Activated effector memory CD4-positive, alpha-beta T cell treated with anti-CD3 and anti-CD28 coated beads, Interleukin-2, amount 50 U/mL, for 16 hours (primary cell): ENCODE measurements around the gene BCAM.
"Not testable (repeated sequence)": the region's sequence is repeated elsewhere in the genome, so short reads cannot be mapped to it uniquely, and the experiment has no call there.

Experiments used
- DNase-seq: peaks from one replicate; pipeline ENCODE4 v3.0.0-alpha.2; 2020

BCAM gene, protein sequence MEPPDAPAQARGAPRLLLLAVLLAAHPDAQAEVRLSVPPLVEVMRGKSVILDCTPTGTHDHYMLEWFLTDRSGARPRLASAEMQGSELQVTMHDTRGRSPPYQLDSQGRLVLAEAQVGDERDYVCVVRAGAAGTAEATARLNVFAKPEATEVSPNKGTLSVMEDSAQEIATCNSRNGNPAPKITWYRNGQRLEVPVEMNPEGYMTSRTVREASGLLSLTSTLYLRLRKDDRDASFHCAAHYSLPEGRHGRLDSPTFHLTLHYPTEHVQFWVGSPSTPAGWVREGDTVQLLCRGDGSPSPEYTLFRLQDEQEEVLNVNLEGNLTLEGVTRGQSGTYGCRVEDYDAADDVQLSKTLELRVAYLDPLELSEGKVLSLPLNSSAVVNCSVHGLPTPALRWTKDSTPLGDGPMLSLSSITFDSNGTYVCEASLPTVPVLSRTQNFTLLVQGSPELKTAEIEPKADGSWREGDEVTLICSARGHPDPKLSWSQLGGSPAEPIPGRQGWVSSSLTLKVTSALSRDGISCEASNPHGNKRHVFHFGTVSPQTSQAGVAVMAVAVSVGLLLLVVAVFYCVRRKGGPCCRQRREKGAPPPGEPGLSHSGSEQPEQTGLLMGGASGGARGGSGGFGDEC

GRCh38 chr19:44808463-44809371, at the start of gene BCAM:
Gene BCAM (plus strand): TSS chr19:44809103. CDS start chr19:44809125, 22 bp downstream.
- no peak for DNase-seq

- no peak for DNase-seq
Measured at GRCh38 chr19:44762038-44762437, 46.9 kb upstream of the BCAM start.

DNA sequence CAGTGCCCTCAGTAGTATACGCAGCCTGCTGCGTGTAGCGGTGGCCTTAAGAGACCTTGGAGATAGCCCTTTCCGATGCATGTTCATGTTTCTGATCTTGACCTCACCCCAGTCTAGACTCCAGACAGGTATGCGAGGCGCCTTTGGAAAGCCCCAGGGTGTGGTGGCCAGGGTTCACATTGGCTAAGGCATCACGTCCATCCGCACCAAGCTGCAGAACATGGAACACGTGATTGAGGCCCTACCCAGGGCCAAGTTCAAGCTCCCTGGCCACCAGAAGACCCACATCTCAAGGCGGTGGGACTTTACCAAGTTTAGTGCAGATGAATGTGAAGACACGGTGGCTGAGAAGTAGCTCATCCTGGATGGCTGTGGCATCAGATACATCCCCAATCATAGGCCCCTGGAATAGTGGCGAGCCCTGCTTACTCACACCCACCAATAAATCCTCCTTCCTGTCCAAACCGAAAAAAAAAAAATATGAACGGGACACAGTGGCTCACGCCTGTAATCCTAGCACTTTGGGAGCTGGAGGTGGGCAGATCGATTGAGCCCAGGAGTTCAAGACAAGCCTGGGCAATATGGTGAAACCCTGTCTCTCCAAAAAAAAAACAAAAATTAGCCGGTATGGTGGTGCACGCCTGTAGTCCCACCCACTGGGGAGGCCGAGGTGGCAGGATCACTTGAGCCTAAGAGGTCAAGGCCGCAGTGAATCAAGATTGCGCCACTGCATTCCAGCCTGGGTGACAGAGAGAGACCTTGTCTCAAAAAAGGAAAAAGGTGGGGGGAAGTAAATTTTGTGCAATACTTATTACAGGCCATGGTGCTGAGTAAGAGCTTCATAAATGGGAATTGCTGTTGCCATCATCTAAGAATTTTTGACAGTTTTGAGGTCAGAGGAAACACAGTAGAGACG, 43.6 kb upstream of the BCAM start:
- DNase-seq: no peak

DNA sequence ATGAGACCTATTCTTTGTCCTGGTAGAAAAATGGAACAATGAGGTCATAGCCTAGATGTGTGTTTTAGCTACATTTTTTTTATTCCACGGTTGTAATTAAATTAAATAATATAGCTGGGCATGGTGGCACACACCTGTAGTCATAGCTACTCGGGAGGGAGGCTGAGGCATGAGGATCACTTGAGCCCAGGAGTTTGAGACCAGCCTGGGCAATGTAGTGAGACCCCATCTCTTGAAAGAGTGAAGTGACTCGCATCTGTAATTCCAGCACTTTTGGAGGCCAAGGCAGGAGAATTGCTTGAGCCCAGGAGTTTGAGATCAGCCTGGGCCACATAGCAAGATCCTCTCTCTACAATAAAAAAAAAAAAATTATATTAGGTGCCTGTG, 43.0 kb upstream of the BCAM start:
- DNase-seq: no peak

DNA sequence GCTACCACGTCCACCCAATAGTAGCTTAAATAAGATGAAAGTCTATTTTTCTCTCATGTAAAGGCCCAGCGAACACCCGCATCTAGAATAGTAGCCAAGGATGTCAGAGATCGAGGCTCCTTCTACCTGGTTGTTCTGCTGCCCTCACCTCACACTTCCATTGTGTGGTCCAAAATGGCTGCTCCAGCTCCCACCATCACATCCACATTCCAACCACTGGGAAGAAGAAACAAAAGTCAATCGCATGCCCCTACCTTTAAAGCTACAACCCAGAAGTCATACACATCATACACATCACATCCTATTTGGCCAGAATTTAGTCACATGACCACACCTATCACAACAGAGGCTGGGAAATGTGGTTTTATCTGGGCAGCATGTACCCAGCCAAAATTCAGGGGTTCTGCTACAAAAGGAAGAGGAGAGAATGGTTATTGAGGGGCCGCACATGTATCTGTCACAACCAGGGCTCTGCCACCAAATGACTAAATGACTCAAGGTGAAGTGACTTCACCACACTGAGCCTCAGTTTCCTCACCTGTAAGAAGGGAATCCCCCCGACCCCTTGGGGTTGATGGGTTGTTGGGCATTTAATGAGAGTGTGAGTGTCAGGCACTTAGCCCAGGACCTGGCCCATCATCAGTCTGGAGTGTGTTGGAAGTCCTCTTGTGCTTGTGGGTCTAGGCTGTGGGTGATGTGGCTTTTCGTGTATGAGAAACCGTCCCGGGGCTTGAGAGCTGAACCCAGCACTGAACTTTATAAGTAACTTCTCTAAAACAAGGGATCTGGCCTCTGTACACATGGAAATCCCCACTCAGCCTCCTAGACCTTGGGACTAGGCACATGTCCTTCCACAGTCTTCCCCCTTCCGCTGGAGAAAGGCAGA, 41.4 kb upstream of the BCAM start:
- no peak for DNase-seq

DNA sequence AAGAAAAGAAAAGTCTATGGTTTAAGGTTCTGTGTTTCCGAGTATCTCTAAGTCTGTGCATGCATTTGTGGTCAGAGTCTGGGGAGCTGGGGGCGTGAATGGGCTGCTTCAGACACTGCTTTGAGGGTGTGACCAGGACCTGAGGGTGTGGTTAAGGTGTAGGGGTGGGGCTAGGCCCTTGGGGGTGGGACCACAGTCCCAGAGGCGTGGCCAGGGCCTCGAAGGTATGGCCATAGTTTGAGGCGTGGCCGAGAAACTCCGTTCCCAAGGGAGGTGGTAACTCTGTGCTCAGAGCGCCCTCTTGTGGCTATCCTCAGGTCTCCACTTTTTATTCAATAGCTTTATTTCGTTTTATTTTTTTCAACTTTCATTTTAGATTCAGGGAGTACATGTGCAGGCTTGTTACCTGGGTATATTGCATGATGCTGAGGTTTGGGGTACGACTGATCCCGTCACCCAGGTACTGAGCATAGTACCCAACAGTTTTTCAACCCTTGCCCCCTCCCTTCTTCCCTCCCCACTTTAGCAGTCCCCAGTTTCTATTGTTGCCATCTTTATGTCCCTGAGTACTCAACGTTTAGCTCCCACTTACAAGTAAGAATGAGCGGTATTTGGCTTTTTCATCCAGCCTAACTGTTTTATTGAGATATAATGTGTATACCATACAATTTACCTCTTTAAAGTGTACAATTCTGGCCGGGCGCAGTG, 38.2 kb upstream of the BCAM start:
- DNase-seq: peak; percentile 98

DNA sequence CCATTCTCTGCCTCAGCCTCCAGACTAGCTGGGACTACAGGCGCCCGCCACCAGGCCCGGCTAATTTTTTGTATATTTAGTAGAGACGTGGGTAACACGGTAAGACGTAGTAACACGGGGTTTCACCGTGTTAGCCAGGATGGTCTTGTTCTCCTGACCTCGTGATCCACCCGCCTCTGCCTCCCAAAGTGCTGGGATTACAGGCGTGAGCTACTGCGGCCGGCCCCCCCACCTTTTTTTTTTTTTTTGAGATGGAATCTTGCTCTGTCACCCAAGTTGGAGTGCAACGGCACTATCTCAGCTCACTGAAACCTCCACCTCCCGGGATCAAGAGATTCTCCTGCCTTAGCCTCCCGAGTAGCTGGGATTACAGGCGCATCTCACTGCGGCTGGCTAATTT, 36.8 kb upstream of the BCAM start:
- DNase-seq: not testable (repeated sequence)

DNA sequence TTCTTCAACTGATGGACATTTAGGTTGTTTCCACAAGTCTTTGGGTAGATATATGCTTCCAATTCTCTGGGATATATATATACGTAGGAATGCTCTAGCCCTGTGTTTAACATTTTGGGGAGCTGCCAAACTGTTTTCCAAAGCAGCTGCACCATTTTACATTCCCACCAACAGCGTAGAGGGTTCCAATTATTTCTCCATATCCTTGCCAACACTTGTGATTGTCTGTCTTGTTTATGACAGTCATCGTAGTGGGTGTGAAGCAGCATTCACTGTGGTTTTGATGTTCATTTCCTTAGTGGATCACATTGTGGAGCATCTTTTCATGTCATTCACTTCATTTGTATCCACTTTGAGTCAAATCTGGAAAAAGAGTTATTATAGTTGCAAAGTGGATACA, 35.9 kb upstream of the BCAM start:
- DNase-seq: no peak

DNA sequence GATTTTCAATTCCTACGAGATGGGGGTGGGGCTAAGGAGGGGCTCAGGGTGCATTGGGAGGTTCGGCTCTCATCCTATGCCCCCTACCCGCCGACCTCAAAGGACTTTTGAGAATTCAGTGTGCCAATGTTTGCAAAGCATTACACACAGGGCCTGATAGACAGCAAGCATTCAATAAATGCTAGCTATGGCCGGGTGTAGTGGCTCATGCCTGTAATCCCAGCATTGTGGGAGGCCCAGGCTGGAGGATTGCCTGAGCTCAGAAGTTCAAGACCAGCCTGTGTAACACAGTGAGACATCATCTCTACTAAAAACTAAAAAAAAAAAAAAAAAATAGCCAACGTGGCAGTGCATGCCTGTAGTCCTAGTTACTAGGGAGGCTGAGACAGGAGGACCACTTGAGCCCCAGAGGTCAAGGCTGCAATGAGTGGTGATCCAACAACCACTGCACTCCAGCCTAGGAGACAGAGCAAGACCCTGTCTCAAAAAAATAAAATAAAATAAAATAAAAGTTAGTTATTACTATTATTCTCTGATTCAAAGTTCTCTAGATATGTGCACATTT, 33.1 kb upstream of the BCAM start:
- no peak for DNase-seq

- no peak for DNase-seq
Measured at GRCh38 chr19:44776402-44777096, 32.4 kb upstream of the BCAM start.

- no peak for DNase-seq
Measured at GRCh38 chr19:44777715-44778347, 31.1 kb upstream of the BCAM start, which contains the start of gene CBLC. Gene CBLC (plus strand): TSS chr19:44777890. CDS start chr19:44777932, 42 bp downstream.

DNA sequence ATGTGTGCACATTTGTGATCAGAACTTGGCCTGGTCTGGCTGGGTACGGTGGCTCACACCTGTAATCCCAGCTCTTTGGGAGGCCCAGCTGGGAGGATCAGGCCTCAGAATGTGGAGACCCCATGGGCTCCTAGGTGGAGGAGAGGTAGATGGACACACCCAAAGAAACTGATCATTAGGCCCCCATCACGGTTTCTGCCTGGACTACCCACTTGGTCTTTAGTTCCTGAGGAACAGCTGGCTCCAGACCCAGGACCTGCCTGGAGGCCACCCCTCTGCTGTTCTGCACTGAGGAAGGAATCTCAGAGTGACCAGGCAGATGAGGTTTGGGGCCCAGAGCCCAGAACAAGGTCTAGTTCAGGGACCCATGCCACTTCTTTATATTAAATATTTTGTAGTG, 29.8 kb upstream of the BCAM start:
- DNase-seq: no peak

DNA sequence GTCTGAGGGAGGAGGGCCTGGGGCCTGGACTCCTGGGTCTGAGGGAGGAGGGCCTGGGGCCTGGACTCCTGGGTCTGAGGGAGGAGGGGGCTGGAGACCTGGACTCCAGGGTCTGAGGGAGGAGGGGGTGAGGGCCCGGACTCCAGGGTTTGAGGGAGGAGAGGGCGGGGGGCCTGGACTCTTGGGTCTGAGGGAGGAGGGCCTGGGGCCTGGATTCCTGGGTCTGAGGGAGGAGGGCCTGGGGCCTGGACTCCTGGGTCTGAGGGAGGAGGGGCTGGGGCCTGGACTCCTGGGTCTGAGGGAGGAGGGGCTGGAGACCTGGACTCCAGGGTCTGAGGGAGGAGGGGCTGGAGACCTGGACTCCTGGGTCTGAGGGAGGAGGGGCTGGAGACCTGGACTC, 27.2 kb upstream of the BCAM start:
- not testable (repeated sequence) for DNase-seq

DNA sequence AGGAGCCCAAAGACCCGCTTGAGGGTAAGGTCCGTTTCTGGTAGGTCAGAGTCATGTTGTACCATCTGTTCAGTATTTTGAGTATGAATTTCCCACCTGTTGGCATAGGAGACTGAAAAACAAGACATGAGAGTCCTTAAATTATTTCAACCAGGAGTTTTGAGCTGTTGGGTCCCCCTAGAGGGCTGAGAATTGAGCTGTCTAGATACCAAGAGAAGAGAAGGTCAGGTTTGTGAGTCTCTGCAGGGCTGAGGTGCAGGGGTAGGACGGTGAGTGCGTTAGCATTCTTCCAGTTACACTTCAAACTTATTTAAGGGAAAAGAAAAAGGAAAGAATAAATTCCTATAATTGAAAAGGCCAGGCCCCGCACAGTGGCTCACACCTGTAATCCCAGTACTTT, 26.2 kb upstream of the BCAM start:
- DNase-seq: no peak

DNA sequence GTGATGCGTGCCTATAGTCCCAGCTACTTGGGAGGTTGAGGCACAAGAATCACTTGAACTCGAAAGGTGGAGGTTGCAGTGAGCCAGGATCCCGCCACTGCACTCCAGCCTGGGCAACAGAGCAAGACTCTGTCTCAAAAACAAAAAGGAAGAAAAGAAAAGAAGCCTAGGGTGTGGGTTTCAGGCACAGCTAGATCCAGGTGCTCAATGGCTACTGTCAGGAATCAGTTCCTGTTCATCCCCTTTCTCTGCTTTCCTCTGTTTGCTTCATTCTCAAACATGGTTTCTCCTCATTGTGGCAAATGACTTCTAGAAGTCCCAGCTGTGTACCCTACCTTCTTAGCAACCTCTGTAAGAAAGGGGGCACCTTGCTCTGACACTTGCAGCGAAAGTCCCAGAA, 25.4 kb upstream of the BCAM start:
- DNase-seq: no peak

DNA sequence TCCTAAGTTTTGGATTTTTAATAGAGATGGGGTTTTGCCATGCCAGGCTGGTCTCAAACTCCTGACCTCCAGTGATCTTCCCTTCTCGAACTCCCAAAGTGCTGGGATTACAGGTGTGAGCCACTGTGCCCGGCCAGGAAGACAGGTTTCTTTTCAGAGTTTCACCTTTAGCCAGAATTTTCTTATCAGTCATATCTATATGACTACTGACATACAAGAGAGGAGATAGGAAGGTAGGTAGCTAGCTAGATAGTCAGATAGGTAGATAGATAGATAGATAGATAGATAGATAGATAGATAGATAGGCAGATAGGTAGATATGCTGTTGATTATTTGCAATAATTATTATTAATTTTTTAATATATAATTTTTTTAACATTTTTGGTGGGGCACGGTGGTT, 23.6 kb upstream of the BCAM start:
- no peak for DNase-seq

GRCh38 chr19:44785993-44786392, 22.9 kb upstream of the BCAM start:
- DNase-seq: no peak

GRCh38 chr19:44788971-44789370, 19.9 kb upstream of the BCAM start:
- DNase-seq: no peak

GRCh38 chr19:44789943-44790483, 18.9 kb upstream of the BCAM start:
- DNase-seq: no peak
